ENCODE measurements around the gene NDUFA8. TPM values are rescaled to one million over a fixed set of nuclear protein-coding genes. Genes with fewer than 3 reads are reported as not detected.

The NDUFA8 gene
- polyA plus RNA-seq, 2 donors = 66.1 to 82.7 TPM

DNA sequence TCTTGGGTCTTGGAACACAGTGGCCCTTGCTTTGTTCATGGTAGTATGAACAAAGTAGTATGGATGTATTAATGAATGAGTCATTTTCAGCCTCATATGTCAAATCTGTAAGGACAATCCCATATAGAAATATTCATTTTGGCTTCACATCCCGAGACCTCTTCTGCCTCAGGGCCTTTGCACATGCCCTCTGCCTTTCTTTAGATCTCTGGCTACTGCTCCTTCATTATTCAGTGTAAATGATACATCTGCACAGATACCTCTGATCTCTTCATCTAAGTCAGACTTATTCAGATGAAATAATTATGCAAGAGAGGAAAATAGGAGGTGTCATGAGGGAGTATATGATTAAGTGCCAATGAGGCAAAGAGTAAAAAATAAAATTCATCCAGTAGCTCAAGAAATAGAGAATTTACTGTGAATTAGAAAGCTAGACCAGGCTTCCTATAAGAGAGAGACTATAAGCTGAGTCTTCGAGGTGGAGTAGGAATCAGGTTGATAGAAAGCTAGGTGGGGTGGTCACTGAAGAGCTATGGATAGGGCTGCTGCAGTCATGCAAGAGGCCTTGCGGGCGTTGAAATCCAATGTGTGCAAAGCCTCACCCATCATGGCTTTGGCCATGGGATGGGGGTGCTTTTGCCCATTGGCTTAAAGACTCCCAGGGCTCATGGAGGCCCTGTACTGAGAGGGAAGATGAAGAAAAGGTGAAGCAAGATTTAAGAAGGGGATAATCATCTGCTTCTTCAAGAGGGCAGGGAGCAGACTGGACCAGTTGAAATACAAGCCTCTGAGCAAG is 62.8 kb downstream of the NDUFA8 start:
- no peaks in the 10 kb centered on the region for H3K36me3 ChIP-seq (ENCODE audit: control insufficient read depth in 2 of 2, insufficient read depth in 2 of 2, low read length in 1 of 2)
- peak overlapping the region in 1 of 2 donors; percentile 16 for H3K27ac ChIP-seq (ENCODE audit: low read depth in 2 of 2, low read length in 1 of 2)
- 70 to 81% methylated on average over 4 of the region's 4 CpGs for WGBS, 2 donors
- no peak overlapping the region for H3K4me3 ChIP-seq (ENCODE audit: low read depth in 1 of 2, low read length in 2 of 2)
- H3K27me3 ChIP-seq (ENCODE audit: control insufficient read depth in 1 of 2, insufficient read depth in 2 of 2, low read length in 2 of 2) = no peaks in the 10 kb centered on the region
- peaks cover 0 to 2% of the 10 kb centered on the region in 2 donors for H3K4me1 ChIP-seq (ENCODE audit: control insufficient read depth in 2 of 2, insufficient read depth in 2 of 2, low read length in 1 of 2)
- no peaks in the 10 kb centered on the region for H3K9me3 ChIP-seq (ENCODE audit: control insufficient read depth in 2 of 2, insufficient read depth in 1 of 2, low read depth in 1 of 2, low read length in 1 of 2)

DNA sequence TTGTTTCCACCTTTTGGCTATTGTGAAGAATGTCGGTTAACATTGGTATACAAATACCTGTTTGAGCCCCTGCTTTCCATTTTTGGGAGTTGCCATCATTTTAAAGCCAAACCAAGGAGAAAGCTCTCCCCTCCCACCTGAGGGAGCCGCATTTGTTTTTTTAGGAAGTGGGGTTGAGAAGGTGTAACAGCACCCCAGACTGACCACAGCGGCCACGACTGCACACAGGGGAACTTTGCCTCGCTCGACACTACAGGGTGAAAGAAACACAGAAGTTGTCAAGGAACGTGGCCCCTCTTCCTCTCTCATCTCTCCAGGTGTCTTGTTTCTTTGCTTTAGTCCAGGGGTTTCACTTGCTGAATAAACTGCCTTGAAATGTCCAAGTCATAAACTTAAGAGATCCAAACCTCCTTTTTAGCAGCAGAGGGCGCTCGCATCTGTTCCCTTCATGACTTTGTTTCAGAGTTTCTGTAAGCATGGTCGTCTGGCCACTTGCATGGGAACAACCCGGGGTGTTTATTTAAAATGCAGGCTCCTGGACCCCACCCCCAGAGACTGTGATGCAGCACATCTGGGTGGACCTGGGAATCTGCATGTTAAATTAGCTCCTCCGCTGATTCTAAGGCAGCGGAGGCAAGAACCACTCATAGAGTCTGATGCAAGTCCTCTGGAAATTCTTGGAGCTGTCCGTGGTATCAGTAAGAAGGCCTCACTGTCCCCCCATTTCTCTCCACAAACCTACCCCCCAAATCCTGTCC is 64.4 kb downstream of the NDUFA8 start:
- WGBS, 2 donors = 25 to 29% methylated on average over 14 of the region's 14 CpGs
- H3K9me3 ChIP-seq (ENCODE audit: control insufficient read depth in 2 of 2, insufficient read depth in 1 of 2, low read depth in 1 of 2, low read length in 1 of 2) = no peaks in the 10 kb centered on the region
- no peaks in the 10 kb centered on the region for H3K27me3 ChIP-seq (ENCODE audit: control insufficient read depth in 1 of 2, insufficient read depth in 2 of 2, low read length in 2 of 2)
- no peak overlapping the region for H3K4me3 ChIP-seq (ENCODE audit: low read depth in 1 of 2, low read length in 2 of 2)
- H3K36me3 ChIP-seq (ENCODE audit: control insufficient read depth in 2 of 2, insufficient read depth in 2 of 2, low read length in 1 of 2) = no peaks in the 10 kb centered on the region
- H3K27ac ChIP-seq (ENCODE audit: low read depth in 2 of 2, low read length in 1 of 2) = no peak overlapping the region
- peaks cover 0 to 9% of the 10 kb centered on the region in 2 donors for H3K4me1 ChIP-seq (ENCODE audit: control insufficient read depth in 2 of 2, insufficient read depth in 2 of 2, low read length in 1 of 2)

Other genes with a start within 250 kb of the NDUFA8 start
- gene TTLL11, start 66.5 kb downstream of the NDUFA8 start, polyA plus RNA-seq = 1 to 10 TPM; 2.3 to 4.5 TPM
- gene MORN5, start 129 bp upstream of the NDUFA8 start, polyA plus RNA-seq = 1 to 10 TPM in 1 of 2 donors, under 1 TPM in 1; 0.69 to 2.3 TPM
- gene LHX6, start 69.2 kb upstream of the NDUFA8 start, polyA plus RNA-seq = 1 to 10 TPM in 1 of 2 donors, under 1 TPM in 1; 0.63 to 1.0 TPM
- gene RBM18, start 105.1 kb upstream of the NDUFA8 start, polyA plus RNA-seq = 1 to 10 TPM; 3.1 to 6.3 TPM
- 10 to 100 TPM; 22.4 to 36.3 TPM for gene MRRF, start 105.1 kb upstream of the NDUFA8 start, polyA plus RNA-seq
- 10 to 100 TPM in 1 of 2 donors, 1 to 10 TPM in 1; 6.8 to 20.3 TPM for gene PTGS1, start 211.2 kb upstream of the NDUFA8 start, polyA plus RNA-seq

Measured in esophagus (tissue), 2 donors.